Cardiac muscle cell (in vitro differentiated cells and primary cell): ENCODE results near the gene LCP1. TPM values are rescaled to one million over a fixed set of nuclear protein-coding genes. Genes with fewer than 3 reads are reported as not detected.
"Not testable (repeated sequence)": the region's sequence is repeated elsewhere in the genome, so short reads cannot be mapped to it uniquely, and the experiment has no call there.

Experiments used
- DNase-seq, 2 donors: peaks; one replicate each; pipeline versions ENCODE4 v3.0.0 to v3.0.0-alpha.2; 2010 to 2017; ENCODE audit warnings: low read depth in 1 of 2, low spot score in 1 of 2
- H3K27ac ChIP-seq: fragments of 200-600 bp; sonication (generic); 2 replicates; pipeline ENCODE4 v1.5.1; 2016
- H3K27me3 ChIP-seq: fragments of 200-600 bp; sonication (generic); 2 replicates; pipeline ENCODE4 v1.6.0; 2016; ENCODE audit warnings: control low read depth
- H3K36me3 ChIP-seq: fragments of 200-600 bp; sonication (generic); 2 replicates; pipeline ENCODE4 v1.5.1; 2016; ENCODE audit warnings: control low read depth
- H3K4me1 ChIP-seq: fragments of 200-600 bp; sonication (generic); 2 replicates; pipeline ENCODE4 v1.8.1; 2017; ENCODE audit warnings: low read depth, mild to moderate bottlenecking, mixed run types
- H3K4me3 ChIP-seq: fragments of 200-600 bp; sonication (generic); 2 replicates; pipeline ENCODE4 v1.5.1; 2016; ENCODE audit warnings: mild to moderate bottlenecking
- H3K9me3 ChIP-seq: fragments of 200-600 bp; sonication (generic); 2 replicates; pipeline ENCODE4 v1.5.1; 2017; ENCODE audit warnings: low read depth, mild to moderate bottlenecking, control low read depth
- CTCF ChIP-seq: IDR thresholded peaks from 2 replicates; pipeline ENCODE4 v1.5.1; 2012; ENCODE audit warnings: low read depth, mild to moderate bottlenecking, low read length
- polyA plus RNA-seq: library from polyadenylated mRNA; unstranded; fragments of >200 nt; fragmentation: Nextera tagmentation; extraction: Ambion mirVana; gene quantifications from 2 replicates; pipeline ENCODE4 v1.2.1, GENCODE V29; 2016
- total RNA-seq: library from RNA; depleted of rRNA; stranded (reverse); fragments of >200 nt; gene quantifications from 2 replicates; pipeline ENCODE4 v1.2.3, GENCODE V29; 2016

LCP1 gene
- total RNA-seq (4.8 and 5.5 TPM in 2 replicates), polyA plus RNA-seq (2.0 and 8.5 TPM in 2 replicates)

GRCh38 chr13:46181840-46182490 lies at the start of gene LCP1:
TSS of gene LCP1 (minus strand) at chr13:46182177. CDS start at chr13:46159662, 22,515 bp downstream.
- no peaks in the 10 kb centered on the region for H3K9me3 ChIP-seq
- no peak within 1 kb of the TSS for H3K27ac ChIP-seq
- H3K4me3 ChIP-seq: no peak within 1 kb of the TSS
- H3K27me3 ChIP-seq: no peaks in the 10 kb centered on the region
- peaks cover 14% of the 10 kb centered on the region for H3K4me1 ChIP-seq
- no peak for DNase-seq
- no peak for TF ChIP-seq CTCF
- no peaks in the 10 kb centered on the region for H3K36me3 ChIP-seq

- no peak for TF ChIP-seq CTCF
- no peak overlapping the region for H3K27ac ChIP-seq
- no peaks in the 10 kb centered on the region for H3K27me3 ChIP-seq
- no peak overlapping the region for H3K4me3 ChIP-seq
- H3K9me3 ChIP-seq: no peaks in the 10 kb centered on the region
- H3K36me3 ChIP-seq: no peaks in the 10 kb centered on the region
- DNase-seq: no peak
- H3K4me1 ChIP-seq: peaks cover 9% of the 10 kb centered on the region
Measured at GRCh38 chr13:46229251-46229650, 47.3 kb upstream of the LCP1 start.

GRCh38 chr13:46220234-46220633 lies 38.3 kb upstream of the LCP1 start:
- not testable (repeated sequence) for H3K9me3 ChIP-seq

GRCh38 chr13:46214741-46215140 lies 32.8 kb upstream of the LCP1 start:
- H3K4me3 ChIP-seq, H3K9me3 ChIP-seq, H3K27ac ChIP-seq, H3K27me3 ChIP-seq, DNase-seq, H3K4me1 ChIP-seq, H3K36me3 ChIP-seq: not testable (repeated sequence)

More at GRCh38 chr13:46220234-46220633, 38.3 kb upstream of the LCP1 start:
- not testable (repeated sequence) for H3K27me3 ChIP-seq, H3K36me3 ChIP-seq, H3K4me1 ChIP-seq, H3K4me3 ChIP-seq
- peak overlapping the region; percentile 51 for H3K27ac ChIP-seq
- DNase-seq: peak in 1 of 2 donors; percentile 59

- DNase-seq: no peak
- no peak overlapping the region for H3K27ac ChIP-seq
- peaks cover 19% of the 10 kb centered on the region for H3K4me1 ChIP-seq
- no peak overlapping the region for H3K4me3 ChIP-seq
- no peaks in the 10 kb centered on the region for H3K27me3 ChIP-seq
- no peaks in the 10 kb centered on the region for H3K9me3 ChIP-seq
- no peaks in the 10 kb centered on the region for H3K36me3 ChIP-seq
- no peak for TF ChIP-seq CTCF
Measured at GRCh38 chr13:46213242-46213641, 31.3 kb upstream of the LCP1 start.

GRCh38 chr13:46211483-46212351 lies 29.7 kb upstream of the LCP1 start, which contains the start of gene LRRC63:
TSS of gene LRRC63 (plus strand) at chr13:46211928. CDS start at chr13:46213035, 1,107 bp downstream.
- Histone ChIP-seq H3K4me1 (peaks cover 19% of the 10 kb centered on the region), H3K9me3 (no peaks in the 10 kb centered on the region), H3K36me3 (no peaks in the 10 kb centered on the region), H3K27me3 (no peaks in the 10 kb centered on the region), H3K27ac (no peak within 1 kb of the TSS), H3K4me3 (peak within 1 kb of the TSS; percentile 53)
- TF ChIP-seq CTCF: no peak
- peak; percentile 70 to 87 for DNase-seq
